GM23338 (cell line): ENCODE results near the gene DYNC1LI2. TPM values are rescaled to one million over a fixed set of nuclear protein-coding genes. Genes with fewer than 3 reads are reported as not detected.
A peak's percentile ranks its signal among the peaks of the same experiment; 100 is the strongest.

Experiments used
- ATAC-seq: fragments of 200-7000 bp; cut with Tn5 transposase; 3 replicates; pipeline ENCODE4 v1.9.1; 2020
- DNase-seq: peaks from one replicate; pipeline ENCODE4 v3.0.0-alpha.2; 2015; ENCODE audit warnings: low spot score
- H2AFZ ChIP-seq: fragments of 200-600 bp; sonication (generic); 2 replicates; pipeline ENCODE4 v1.8.0; 2016; ENCODE audit warnings: antibody characterized with exemption, mild to moderate bottlenecking, moderate library complexity
- H3F3A ChIP-seq: fragments of 200-600 bp; sonication (generic); replicated peaks from 2 replicates; pipeline ENCODE4 v1.8.0; 2017; ENCODE audit warnings: antibody characterized with exemption, mixed run types, low read depth
- H3K27ac ChIP-seq: fragments of 200-600 bp; sonication (generic); 2 replicates; pipeline ENCODE4 v1.6.1; 2016; ENCODE audit warnings: low read depth
- H3K27me3 ChIP-seq: fragments of 200-600 bp; sonication (generic); 2 replicates; pipeline ENCODE4 v1.8.0; 2016; ENCODE audit warnings: mild to moderate bottlenecking, mixed run types, moderate library complexity; ENCODE audit not compliant: insufficient read depth
- H3K36me3 ChIP-seq: fragments of 200-600 bp; sonication (generic); 2 replicates; pipeline ENCODE4 v1.8.0; 2016; ENCODE audit warnings: mild to moderate bottlenecking; ENCODE audit not compliant: insufficient read depth
- H3K4me1 ChIP-seq: fragments of 200-600 bp; sonication (generic); 2 replicates; pipeline ENCODE4 v1.8.0; 2016; ENCODE audit warnings: mild to moderate bottlenecking, moderate library complexity; ENCODE audit not compliant: insufficient read depth
- H3K4me2 ChIP-seq: fragments of 200-600 bp; sonication (generic); 2 replicates; pipeline ENCODE4 v1.7.1; 2017; ENCODE audit warnings: mixed run types
- H3K4me3 ChIP-seq: fragments of 200-600 bp; sonication (generic); 2 replicates; pipeline ENCODE4 v1.6.1; 2016; ENCODE audit warnings: mixed run types
- H3K79me2 ChIP-seq: fragments of 200-600 bp; sonication (generic); replicated peaks from 2 replicates; pipeline ENCODE4 v1.8.0; 2017; ENCODE audit warnings: mild to moderate bottlenecking; ENCODE audit not compliant: insufficient read depth
- H3K9me2 ChIP-seq: fragments of 200-600 bp; sonication (generic); 2 replicates; pipeline ENCODE4 v1.8.0; 2017; ENCODE audit not compliant: insufficient read depth
- H4K20me1 ChIP-seq: fragments of 200-600 bp; sonication (generic); replicated peaks from 2 replicates; pipeline ENCODE4 v1.8.0; 2017; ENCODE audit warnings: mild to moderate bottlenecking; ENCODE audit not compliant: insufficient read depth
- H3K27ac Mint-ChIP-seq: 2 replicates; pipeline ENCODE4 v1.8.0; 2020; ENCODE audit warnings: inconsistent platforms, mild to moderate bottlenecking, moderate library complexity, mixed read lengths
- H3K27me3 Mint-ChIP-seq: 3 replicates; pipeline ENCODE4 v1.8.0; 2022; ENCODE audit warnings: low read depth, mild to moderate bottlenecking, moderate library complexity, mixed read lengths, inconsistent platforms; ENCODE audit not compliant: insufficient read depth, poor library complexity
- H3K36me3 Mint-ChIP-seq: 3 replicates; pipeline ENCODE4 v1.8.0; 2021; ENCODE audit warnings: low read depth, mild to moderate bottlenecking, inconsistent platforms, moderate library complexity, mixed read lengths
- H3K4me1 Mint-ChIP-seq: 3 replicates; pipeline ENCODE4 v1.8.0; 2020; ENCODE audit warnings: mild to moderate bottlenecking, inconsistent platforms, mixed read lengths
- H3K4me3 Mint-ChIP-seq: 3 replicates; pipeline ENCODE4 v1.8.0; 2021; ENCODE audit warnings: moderate library complexity, mild to moderate bottlenecking, inconsistent platforms, mixed read lengths
- H3K9me3 Mint-ChIP-seq: 3 replicates; pipeline ENCODE4 v1.8.0; 2020; ENCODE audit warnings: moderate library complexity, mild to moderate bottlenecking, inconsistent platforms, mixed read lengths
- CREB1 ChIP-seq: fragments of 250-450 bp; sonication (Bioruptor Pico); IDR thresholded peaks from 2 replicates; pipeline ENCODE4 v1.5.0; 2020; ENCODE audit warnings: low read depth, mild to moderate bottlenecking, moderate library complexity
- EZH2 ChIP-seq: fragments of 200-600 bp; sonication (generic); IDR thresholded peaks from one replicate; pipeline ENCODE4 v1.8.0; 2017; ENCODE audit warnings: antibody characterized with exemption, mild to moderate bottlenecking, low read depth; ENCODE audit not compliant: unreplicated experiment
- EZH2phosphoT487 ChIP-seq: fragments of 200-600 bp; sonication (generic); IDR thresholded peaks from one replicate; pipeline ENCODE4 v1.8.1; 2018; ENCODE audit warnings: antibody characterized with exemption; ENCODE audit not compliant: unreplicated experiment
- JUNB ChIP-seq: IDR thresholded peaks from one replicate; pipeline ENCODE4 v1.6.1; 2016; ENCODE audit warnings: antibody characterized with exemption; ENCODE audit not compliant: unreplicated experiment
- NANOG ChIP-seq: IDR thresholded peaks from 2 replicates; pipeline ENCODE4 v1.6.1; 2016; ENCODE audit warnings: antibody characterized with exemption, borderline replicate concordance
- POLR2AphosphoS5 ChIP-seq: IDR thresholded peaks from 2 replicates; pipeline ENCODE4 v1.6.1; 2016; ENCODE audit warnings: antibody characterized with exemption, low read depth
- STAT1 ChIP-seq: IDR thresholded peaks from one replicate; pipeline ENCODE4 v1.6.1; 2016; ENCODE audit warnings: antibody characterized with exemption; ENCODE audit not compliant: unreplicated experiment
- ZNF114 ChIP-seq: fragments of 250-450 bp; sonication (Bioruptor Pico); IDR thresholded peaks from 2 replicates; pipeline ENCODE4 v1.5.0; 2020; ENCODE audit warnings: mild to moderate bottlenecking, moderate library complexity
- ZNF331 ChIP-seq: fragments of 250-450 bp; sonication (Bioruptor Pico); IDR thresholded peaks from 2 replicates; pipeline ENCODE4 v1.5.0; 2020; ENCODE audit warnings: low read depth, mild to moderate bottlenecking, moderate library complexity
- polyA plus RNA-seq: library from polyadenylated mRNA; unstranded; fragments of >200 nt; fragmentation: Nextera tagmentation; extraction: Ambion mirVana; gene quantifications from 2 replicates; pipeline ENCODE4 v1.2.1, GENCODE V29; 2016
- total RNA-seq: library from RNA; depleted of rRNA; stranded (reverse); fragments of >200 nt; shearing (Covaris generic); gene quantifications from 2 replicates; pipeline ENCODE4 v1.2.3, GENCODE V29; 2014
- TF ChIP-seq, protein P1 (sequence below): fragments of 250-450 bp; sonication (Bioruptor Pico); IDR thresholded peaks from 2 replicates; pipeline ENCODE4 v1.5.0; 2020; ENCODE audit warnings: mild to moderate bottlenecking, moderate library complexity
- TF ChIP-seq, protein P2 (sequence below), 2 experiments: fragments of 200-600 bp in 1 of 2; sonication (generic) in 1 of 2; conservative IDR thresholded peaks; 2 replicates each; pipeline versions ENCODE4 v1.5.1 to v1.6.1; 2016 to 2017; ENCODE audit warnings: antibody characterized with exemption in 2 of 2, low read depth in 2 of 2, mild to moderate bottlenecking in 2 of 2, moderate library complexity in 1 of 2
- TF ChIP-seq, protein P3 (sequence below): IDR thresholded peaks from 2 replicates; pipeline ENCODE4 v1.6.1; 2016; ENCODE audit warnings: antibody characterized with exemption
- TF ChIP-seq, protein P4 (sequence below): IDR thresholded peaks from one replicate; pipeline ENCODE4 v1.6.1; 2018; ENCODE audit warnings: antibody characterized with exemption; ENCODE audit not compliant: unreplicated experiment

The DYNC1LI2 gene
- total and polyA plus RNA-seq, 2 experiments from 2014 or later = 73.9 to 85.9 TPM

DNA sequence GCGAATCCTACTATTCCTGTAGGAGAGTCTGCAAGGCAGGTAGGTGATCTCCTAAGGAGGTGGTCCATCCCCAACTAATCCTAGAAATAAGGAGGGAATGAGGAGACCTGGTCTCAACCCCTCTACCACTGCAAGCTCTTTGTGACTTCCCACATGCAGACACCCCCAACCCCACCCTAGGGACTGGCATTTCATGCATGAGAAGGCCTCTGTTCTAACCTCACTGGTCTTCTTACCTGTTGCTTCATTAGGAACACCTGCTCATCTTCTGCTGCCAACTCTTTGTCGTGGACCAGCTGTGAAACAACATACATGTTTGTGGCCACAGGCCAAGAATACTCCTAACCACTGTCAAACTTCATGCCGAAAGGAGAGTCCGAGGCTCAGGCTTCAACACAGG, 22.6 kb downstream of the DYNC1LI2 start:
- Histone ChIP-seq H3K4me3 (no peak overlapping the region), H3K9me2 (no peaks in the 10 kb centered on the region), H3K4me2 (peak overlapping the region; percentile 67), H3K27me3 (no peaks in the 10 kb centered on the region), H3K36me3 (peaks cover 71% of the 10 kb centered on the region), H2AFZ (no peak overlapping the region), H3K4me1 (peaks cover 17% of the 10 kb centered on the region), H3F3A (peaks cover 29% of the 10 kb centered on the region), H3K27ac (peak overlapping the region; percentile 92), H4K20me1 (0 out of 2 replicates have a peak, but pooled peaks cover 24% of the 10 kb centered on the region), H3K79me2 (peaks cover 4% of the 10 kb centered on the region; the same call in 1 of the 2 replicates)
- DNase-seq (no peak), ATAC-seq (peak; percentile 15; the same call in 1 of the 3 replicates)
- H3K36me3 Mint-ChIP-seq = peaks cover 98% of the 10 kb centered on the region
- H3K9me3 Mint-ChIP-seq = no peaks in the 10 kb centered on the region
- H3K4me1 Mint-ChIP-seq = peaks cover 33% of the 10 kb centered on the region
- H3K27ac Mint-ChIP-seq = peak overlapping the region; percentile 29
- no peak overlapping the region for H3K4me3 Mint-ChIP-seq
- TF ChIP-seq, protein P1, sequence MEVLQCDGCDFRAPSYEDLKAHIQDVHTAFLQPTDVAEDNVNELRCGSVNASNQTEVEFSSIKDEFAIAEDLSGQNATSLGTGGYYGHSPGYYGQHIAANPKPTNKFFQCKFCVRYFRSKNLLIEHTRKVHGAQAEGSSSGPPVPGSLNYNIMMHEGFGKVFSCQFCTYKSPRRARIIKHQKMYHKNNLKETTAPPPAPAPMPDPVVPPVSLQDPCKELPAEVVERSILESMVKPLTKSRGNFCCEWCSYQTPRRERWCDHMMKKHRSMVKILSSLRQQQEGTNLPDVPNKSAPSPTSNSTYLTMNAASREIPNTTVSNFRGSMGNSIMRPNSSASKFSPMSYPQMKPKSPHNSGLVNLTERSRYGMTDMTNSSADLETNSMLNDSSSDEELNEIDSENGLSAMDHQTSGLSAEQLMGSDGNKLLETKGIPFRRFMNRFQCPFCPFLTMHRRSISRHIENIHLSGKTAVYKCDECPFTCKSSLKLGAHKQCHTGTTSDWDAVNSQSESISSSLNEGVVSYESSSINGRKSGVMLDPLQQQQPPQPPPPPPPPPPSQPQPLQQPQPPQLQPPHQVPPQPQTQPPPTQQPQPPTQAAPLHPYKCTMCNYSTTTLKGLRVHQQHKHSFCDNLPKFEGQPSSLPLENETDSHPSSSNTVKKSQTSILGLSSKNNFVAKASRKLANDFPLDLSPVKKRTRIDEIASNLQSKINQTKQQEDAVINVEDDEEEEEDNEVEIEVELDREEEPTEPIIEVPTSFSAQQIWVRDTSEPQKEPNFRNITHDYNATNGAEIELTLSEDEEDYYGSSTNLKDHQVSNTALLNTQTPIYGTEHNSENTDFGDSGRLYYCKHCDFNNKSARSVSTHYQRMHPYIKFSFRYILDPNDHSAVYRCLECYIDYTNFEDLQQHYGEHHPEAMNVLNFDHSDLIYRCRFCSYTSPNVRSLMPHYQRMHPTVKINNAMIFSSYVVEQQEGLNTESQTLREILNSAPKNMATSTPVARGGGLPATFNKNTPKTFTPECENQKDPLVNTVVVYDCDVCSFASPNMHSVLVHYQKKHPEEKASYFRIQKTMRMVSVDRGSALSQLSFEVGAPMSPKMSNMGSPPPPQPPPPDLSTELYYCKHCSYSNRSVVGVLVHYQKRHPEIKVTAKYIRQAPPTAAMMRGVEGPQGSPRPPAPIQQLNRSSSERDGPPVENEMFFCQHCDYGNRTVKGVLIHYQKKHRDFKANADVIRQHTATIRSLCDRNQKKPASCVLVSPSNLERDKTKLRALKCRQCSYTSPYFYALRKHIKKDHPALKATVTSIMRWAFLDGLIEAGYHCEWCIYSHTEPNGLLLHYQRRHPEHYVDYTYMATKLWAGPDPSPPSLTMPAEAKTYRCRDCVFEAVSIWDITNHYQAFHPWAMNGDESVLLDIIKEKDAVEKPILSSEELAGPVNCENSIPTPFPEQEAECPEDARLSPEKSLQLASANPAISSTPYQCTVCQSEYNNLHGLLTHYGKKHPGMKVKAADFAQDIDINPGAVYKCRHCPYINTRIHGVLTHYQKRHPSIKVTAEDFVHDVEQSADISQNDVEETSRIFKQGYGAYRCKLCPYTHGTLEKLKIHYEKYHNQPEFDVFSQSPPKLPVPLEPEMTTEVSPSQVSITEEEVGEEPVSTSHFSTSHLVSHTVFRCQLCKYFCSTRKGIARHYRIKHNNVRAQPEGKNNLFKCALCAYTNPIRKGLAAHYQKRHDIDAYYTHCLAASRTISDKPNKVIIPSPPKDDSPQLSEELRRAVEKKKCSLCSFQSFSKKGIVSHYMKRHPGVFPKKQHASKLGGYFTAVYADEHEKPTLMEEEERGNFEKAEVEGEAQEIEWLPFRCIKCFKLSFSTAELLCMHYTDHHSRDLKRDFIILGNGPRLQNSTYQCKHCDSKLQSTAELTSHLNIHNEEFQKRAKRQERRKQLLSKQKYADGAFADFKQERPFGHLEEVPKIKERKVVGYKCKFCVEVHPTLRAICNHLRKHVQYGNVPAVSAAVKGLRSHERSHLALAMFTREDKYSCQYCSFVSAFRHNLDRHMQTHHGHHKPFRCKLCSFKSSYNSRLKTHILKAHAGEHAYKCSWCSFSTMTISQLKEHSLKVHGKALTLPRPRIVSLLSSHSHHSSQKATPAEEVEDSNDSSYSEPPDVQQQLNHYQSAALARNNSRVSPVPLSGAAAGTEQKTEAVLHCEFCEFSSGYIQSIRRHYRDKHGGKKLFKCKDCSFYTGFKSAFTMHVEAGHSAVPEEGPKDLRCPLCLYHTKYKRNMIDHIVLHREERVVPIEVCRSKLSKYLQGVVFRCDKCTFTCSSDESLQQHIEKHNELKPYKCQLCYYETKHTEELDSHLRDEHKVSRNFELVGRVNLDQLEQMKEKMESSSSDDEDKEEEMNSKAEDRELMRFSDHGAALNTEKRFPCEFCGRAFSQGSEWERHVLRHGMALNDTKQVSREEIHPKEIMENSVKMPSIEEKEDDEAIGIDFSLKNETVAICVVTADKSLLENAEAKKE (CRISPR knock-in tag) = no peak
- TF ChIP-seq EZH2 (no peak), ZNF331 (no peak), NANOG (no peak), ZNF114 (CRISPR knock-in tag) (no peak), STAT1 (no peak), EZH2phosphoT487 (no peak), JUNB (no peak), POLR2AphosphoS5 (no peak; the same call in 1 of the 2 replicates), CREB1 (CRISPR knock-in tag) (no peak)
- TF ChIP-seq, protein P2, sequence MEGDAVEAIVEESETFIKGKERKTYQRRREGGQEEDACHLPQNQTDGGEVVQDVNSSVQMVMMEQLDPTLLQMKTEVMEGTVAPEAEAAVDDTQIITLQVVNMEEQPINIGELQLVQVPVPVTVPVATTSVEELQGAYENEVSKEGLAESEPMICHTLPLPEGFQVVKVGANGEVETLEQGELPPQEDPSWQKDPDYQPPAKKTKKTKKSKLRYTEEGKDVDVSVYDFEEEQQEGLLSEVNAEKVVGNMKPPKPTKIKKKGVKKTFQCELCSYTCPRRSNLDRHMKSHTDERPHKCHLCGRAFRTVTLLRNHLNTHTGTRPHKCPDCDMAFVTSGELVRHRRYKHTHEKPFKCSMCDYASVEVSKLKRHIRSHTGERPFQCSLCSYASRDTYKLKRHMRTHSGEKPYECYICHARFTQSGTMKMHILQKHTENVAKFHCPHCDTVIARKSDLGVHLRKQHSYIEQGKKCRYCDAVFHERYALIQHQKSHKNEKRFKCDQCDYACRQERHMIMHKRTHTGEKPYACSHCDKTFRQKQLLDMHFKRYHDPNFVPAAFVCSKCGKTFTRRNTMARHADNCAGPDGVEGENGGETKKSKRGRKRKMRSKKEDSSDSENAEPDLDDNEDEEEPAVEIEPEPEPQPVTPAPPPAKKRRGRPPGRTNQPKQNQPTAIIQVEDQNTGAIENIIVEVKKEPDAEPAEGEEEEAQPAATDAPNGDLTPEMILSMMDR (conservative IDR thresholded peaks at IDR 0.05; ENCODE audit: low read depth in 2 of 2) = no peak
- TF ChIP-seq, protein P3, sequence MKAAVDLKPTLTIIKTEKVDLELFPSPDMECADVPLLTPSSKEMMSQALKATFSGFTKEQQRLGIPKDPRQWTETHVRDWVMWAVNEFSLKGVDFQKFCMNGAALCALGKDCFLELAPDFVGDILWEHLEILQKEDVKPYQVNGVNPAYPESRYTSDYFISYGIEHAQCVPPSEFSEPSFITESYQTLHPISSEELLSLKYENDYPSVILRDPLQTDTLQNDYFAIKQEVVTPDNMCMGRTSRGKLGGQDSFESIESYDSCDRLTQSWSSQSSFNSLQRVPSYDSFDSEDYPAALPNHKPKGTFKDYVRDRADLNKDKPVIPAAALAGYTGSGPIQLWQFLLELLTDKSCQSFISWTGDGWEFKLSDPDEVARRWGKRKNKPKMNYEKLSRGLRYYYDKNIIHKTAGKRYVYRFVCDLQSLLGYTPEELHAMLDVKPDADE = no peak
- TF ChIP-seq, protein P4, sequence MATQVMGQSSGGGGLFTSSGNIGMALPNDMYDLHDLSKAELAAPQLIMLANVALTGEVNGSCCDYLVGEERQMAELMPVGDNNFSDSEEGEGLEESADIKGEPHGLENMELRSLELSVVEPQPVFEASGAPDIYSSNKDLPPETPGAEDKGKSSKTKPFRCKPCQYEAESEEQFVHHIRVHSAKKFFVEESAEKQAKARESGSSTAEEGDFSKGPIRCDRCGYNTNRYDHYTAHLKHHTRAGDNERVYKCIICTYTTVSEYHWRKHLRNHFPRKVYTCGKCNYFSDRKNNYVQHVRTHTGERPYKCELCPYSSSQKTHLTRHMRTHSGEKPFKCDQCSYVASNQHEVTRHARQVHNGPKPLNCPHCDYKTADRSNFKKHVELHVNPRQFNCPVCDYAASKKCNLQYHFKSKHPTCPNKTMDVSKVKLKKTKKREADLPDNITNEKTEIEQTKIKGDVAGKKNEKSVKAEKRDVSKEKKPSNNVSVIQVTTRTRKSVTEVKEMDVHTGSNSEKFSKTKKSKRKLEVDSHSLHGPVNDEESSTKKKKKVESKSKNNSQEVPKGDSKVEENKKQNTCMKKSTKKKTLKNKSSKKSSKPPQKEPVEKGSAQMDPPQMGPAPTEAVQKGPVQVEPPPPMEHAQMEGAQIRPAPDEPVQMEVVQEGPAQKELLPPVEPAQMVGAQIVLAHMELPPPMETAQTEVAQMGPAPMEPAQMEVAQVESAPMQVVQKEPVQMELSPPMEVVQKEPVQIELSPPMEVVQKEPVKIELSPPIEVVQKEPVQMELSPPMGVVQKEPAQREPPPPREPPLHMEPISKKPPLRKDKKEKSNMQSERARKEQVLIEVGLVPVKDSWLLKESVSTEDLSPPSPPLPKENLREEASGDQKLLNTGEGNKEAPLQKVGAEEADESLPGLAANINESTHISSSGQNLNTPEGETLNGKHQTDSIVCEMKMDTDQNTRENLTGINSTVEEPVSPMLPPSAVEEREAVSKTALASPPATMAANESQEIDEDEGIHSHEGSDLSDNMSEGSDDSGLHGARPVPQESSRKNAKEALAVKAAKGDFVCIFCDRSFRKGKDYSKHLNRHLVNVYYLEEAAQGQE = no peak
- H3K27me3 Mint-ChIP-seq = no peaks in the 10 kb centered on the region
